SK-N-SH treated with all-trans-retinoic acid at 6 μM for 48 hours (cell line): ENCODE results near the gene RPS4Y1.

Source experiments
- ESRRG ChIP-seq: fragments of 250-450 bp; sonication (Bioruptor Pico); IDR thresholded peaks from 2 replicates; pipeline ENCODE4 v1.6.1; 2021; ENCODE audit warnings: mild to moderate bottlenecking
- ISL1 ChIP-seq: fragments of 250-450 bp; sonication (Bioruptor Pico); IDR thresholded peaks from 2 replicates; pipeline ENCODE4 v2.1.2; 2022; ENCODE audit warnings: mild to moderate bottlenecking, moderate library complexity
- PATZ1 ChIP-seq: fragments of 250-450 bp; sonication (Bioruptor Pico); IDR thresholded peaks from 2 replicates; pipeline ENCODE4 v1.8.0; 2020; ENCODE audit warnings: mild to moderate bottlenecking, moderate library complexity, borderline replicate concordance
- POU6F1 ChIP-seq: fragments of 250-450 bp; sonication (Bioruptor Pico); IDR thresholded peaks from 2 replicates; pipeline ENCODE4 v1.8.0; 2021; ENCODE audit warnings: low read depth, mild to moderate bottlenecking, moderate library complexity, borderline replicate concordance
- RARB ChIP-seq: fragments of 250-450 bp; sonication (Bioruptor Pico); IDR thresholded peaks from 2 replicates; pipeline ENCODE4 v1.8.0; 2021; ENCODE audit warnings: mild to moderate bottlenecking, moderate library complexity
- SNAI2 ChIP-seq: fragments of 250-450 bp; sonication (Bioruptor Pico); IDR thresholded peaks from 2 replicates; pipeline ENCODE4 v1.5.0; 2020; ENCODE audit warnings: mild to moderate bottlenecking, moderate library complexity
- TCF4 ChIP-seq: fragments of 250-450 bp; sonication (Bioruptor Pico); IDR thresholded peaks from 2 replicates; pipeline ENCODE4 v1.8.0; 2021; ENCODE audit warnings: mild to moderate bottlenecking, moderate library complexity, borderline replicate concordance
- ZFP30 ChIP-seq: fragments of 450-650 bp; formaldehyde crosslinking; IDR thresholded peaks from 2 replicates; pipeline ENCODE4 v1.5.0; 2022; ENCODE audit warnings: mild to moderate bottlenecking, moderate library complexity

- no peak for TF ChIP-seq ESRRG (CRISPR knock-in tag)
- no peak for TF ChIP-seq TCF4 (CRISPR knock-in tag)
- no peak for TF ChIP-seq RARB (CRISPR knock-in tag)
- TF ChIP-seq ISL1 (CRISPR knock-in tag), result no peak
- TF ChIP-seq PATZ1 (CRISPR knock-in tag), result no peak
- TF ChIP-seq SNAI2, result no peak
- no peak for TF ChIP-seq POU6F1 (CRISPR knock-in tag)
- TF ChIP-seq ZFP30 (CRISPR knock-in tag), result no peak
Observed at GRCh38 chrY:2857068-2857467, 15.7 kb downstream of the RPS4Y1 start.
